PFSK-1 (cell line): ENCODE results near the gene GH1.

Experiments used
- FOXP2 ChIP-seq: optimal IDR thresholded peaks from 2 replicates; pipeline ENCODE3; 2011; ENCODE audit warnings: borderline replicate concordance, control low read depth, inconsistent platforms; ENCODE audit not compliant: insufficient read depth; ENCODE audit errors: extremely low read length, extremely low read depth
- POLR2AphosphoS5 ChIP-seq: IDR thresholded peaks from 2 replicates; pipeline ENCODE4 v1.6.1; 2012; ENCODE audit warnings: low read depth, mild to moderate bottlenecking, control low read depth, low read length, moderate library complexity
- SIN3A ChIP-seq: IDR thresholded peaks from 2 replicates; pipeline ENCODE4 v1.6.1; 2012; ENCODE audit warnings: mild to moderate bottlenecking, low read length, moderate library complexity, borderline replicate concordance; ENCODE audit not compliant: insufficient read depth
- TAF1 ChIP-seq: IDR thresholded peaks from 2 replicates; pipeline ENCODE4 v1.6.1; 2012; ENCODE audit warnings: low read length, control low read depth, borderline replicate concordance; ENCODE audit not compliant: insufficient read depth
- TF ChIP-seq, protein P1 (sequence below), 2 experiments: IDR thresholded peaks; 2 replicates each; pipeline versions ENCODE4 v1.6.1 to v1.8.0; 2011 to 2012; ENCODE audit warnings: low read depth in 2 of 2, low read length in 2 of 2, control low read depth in 1 of 2, inconsistent platforms in 1 of 2, mild to moderate bottlenecking in 1 of 2, moderate library complexity in 1 of 2; ENCODE audit not compliant: insufficient read depth in 1 of 2

The GH1 gene

GRCh38 chr17:63931981-63932561 is 13.4 kb upstream of the GH1 start, which contains the start of gene CD79B:
CD79B (minus strand) TSS chr17:63932331; CDS start chr17:63932261, 70 bp downstream.
- TF ChIP-seq, protein P1, sequence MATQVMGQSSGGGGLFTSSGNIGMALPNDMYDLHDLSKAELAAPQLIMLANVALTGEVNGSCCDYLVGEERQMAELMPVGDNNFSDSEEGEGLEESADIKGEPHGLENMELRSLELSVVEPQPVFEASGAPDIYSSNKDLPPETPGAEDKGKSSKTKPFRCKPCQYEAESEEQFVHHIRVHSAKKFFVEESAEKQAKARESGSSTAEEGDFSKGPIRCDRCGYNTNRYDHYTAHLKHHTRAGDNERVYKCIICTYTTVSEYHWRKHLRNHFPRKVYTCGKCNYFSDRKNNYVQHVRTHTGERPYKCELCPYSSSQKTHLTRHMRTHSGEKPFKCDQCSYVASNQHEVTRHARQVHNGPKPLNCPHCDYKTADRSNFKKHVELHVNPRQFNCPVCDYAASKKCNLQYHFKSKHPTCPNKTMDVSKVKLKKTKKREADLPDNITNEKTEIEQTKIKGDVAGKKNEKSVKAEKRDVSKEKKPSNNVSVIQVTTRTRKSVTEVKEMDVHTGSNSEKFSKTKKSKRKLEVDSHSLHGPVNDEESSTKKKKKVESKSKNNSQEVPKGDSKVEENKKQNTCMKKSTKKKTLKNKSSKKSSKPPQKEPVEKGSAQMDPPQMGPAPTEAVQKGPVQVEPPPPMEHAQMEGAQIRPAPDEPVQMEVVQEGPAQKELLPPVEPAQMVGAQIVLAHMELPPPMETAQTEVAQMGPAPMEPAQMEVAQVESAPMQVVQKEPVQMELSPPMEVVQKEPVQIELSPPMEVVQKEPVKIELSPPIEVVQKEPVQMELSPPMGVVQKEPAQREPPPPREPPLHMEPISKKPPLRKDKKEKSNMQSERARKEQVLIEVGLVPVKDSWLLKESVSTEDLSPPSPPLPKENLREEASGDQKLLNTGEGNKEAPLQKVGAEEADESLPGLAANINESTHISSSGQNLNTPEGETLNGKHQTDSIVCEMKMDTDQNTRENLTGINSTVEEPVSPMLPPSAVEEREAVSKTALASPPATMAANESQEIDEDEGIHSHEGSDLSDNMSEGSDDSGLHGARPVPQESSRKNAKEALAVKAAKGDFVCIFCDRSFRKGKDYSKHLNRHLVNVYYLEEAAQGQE (IDR thresholded peaks at IDR 0.05; ENCODE audit: insufficient read depth in 1 of 2, low read depth in 2 of 2, low read length in 2 of 2) = no peak
- no peak for TF ChIP-seq TAF1
- TF ChIP-seq SIN3A = no peak
- TF ChIP-seq FOXP2 = no peak
- TF ChIP-seq POLR2AphosphoS5 = no peak

- TF ChIP-seq SIN3A (no peak), TAF1 (no peak), POLR2AphosphoS5 (no peak), FOXP2 (no peak)
- TF ChIP-seq, protein P1 (IDR thresholded peaks at IDR 0.05; ENCODE audit: insufficient read depth in 1 of 2, low read depth in 2 of 2, low read length in 2 of 2) = no peak
Measured at GRCh38 chr17:63930951-63931575, 12.4 kb upstream of the GH1 start.

DNA sequence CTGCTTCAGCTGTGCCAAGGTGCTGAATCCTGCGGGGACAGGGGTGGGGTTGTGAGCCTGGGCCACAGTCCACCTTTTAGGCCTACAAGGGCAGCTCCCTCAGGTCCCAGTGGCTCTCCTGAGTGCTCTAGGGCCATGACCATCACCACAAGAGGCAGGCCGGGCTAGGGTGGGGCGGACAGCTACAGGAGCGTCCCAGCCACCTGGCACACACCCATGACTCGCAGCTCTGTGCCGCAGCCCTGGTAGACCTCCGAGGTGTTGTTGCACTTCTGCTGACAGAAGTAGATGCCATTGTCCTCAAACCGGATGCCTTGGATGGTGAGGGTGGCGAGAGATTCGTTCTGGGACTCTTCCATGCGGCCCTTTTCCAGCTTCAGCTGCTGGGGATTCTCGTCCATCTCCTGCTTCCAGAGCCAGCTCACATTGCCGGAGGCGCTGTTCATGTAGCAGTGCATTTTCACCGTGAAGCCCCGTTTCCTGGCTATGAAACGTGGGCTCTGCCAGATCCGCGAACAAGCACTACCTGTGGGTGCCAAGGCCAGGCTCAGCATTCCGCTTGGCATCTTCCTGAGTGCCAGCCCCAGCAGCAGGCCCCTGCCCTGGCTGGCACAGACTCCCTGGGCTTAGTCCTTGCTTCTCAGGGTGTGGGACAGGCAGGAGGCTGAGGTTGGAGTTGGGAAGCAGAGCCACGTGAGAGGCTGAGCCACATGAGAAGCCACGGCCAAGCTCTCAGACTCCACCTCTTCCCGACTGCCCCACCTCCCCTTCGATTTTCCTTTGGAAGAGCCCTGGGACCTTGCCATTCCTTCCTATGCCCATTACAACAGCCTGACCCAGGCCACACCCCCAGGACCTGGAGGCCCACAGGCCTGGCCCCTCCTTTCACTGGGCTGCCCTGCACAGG is 11.5 kb upstream of the GH1 start:
- no peak for TF ChIP-seq TAF1
- TF ChIP-seq, protein P1 (IDR thresholded peaks at IDR 0.05; ENCODE audit: insufficient read depth in 1 of 2, low read depth in 2 of 2, low read length in 2 of 2) = no peak
- no peak for TF ChIP-seq SIN3A
- no peak for TF ChIP-seq FOXP2
- TF ChIP-seq POLR2AphosphoS5 = no peak

GRCh38 chr17:63928966-63929695 is 10.5 kb upstream of the GH1 start:
- TF ChIP-seq POLR2AphosphoS5 = no peak

GRCh38 chr17:63928172-63928666 is 9.6 kb upstream of the GH1 start:
- TF ChIP-seq SIN3A = no peak
- TF ChIP-seq, protein P1 (IDR thresholded peaks at IDR 0.05; ENCODE audit: insufficient read depth in 1 of 2, low read depth in 2 of 2, low read length in 2 of 2) = no peak
- TF ChIP-seq FOXP2 = no peak
- TF ChIP-seq TAF1 = no peak
- no peak for TF ChIP-seq POLR2AphosphoS5
